GM12878 (cell line): ENCODE data around the gene ZDHHC9. TPM values are rescaled to one million over a fixed set of nuclear protein-coding genes. Genes with fewer than 3 reads are reported as not detected.

Experiments used
- BCL11A ChIP-seq: IDR thresholded peaks from 2 replicates; pipeline ENCODE4 v1.6.1; 2011; ENCODE audit warnings: low read depth, low read length
- BRCA1 ChIP-seq: IDR thresholded peaks from 2 replicates; pipeline ENCODE4 v1.6.1; 2011; ENCODE audit warnings: low read depth, low read length, improper control_type of control experiment
- EP300 ChIP-seq, 2 experiments: fragments of 150-350 bp in 1 of 2; IDR thresholded peaks; 2 replicates each; pipeline ENCODE4 v1.6.1; 2011 to 2012; ENCODE audit warnings: low read depth in 2 of 2, low read length in 2 of 2, borderline replicate concordance in 1 of 2, improper control_type of control experiment in 1 of 2, inconsistent platforms in 1 of 2; ENCODE audit not compliant: control insufficient read depth in 1 of 2
- JUND ChIP-seq: IDR thresholded peaks from 2 replicates; pipeline ENCODE4 v1.6.1; 2012; ENCODE audit warnings: low read depth, mild to moderate bottlenecking, low read length, improper control_type of control experiment, moderate library complexity
- NBN ChIP-seq: fragments of 450-650 bp; IDR thresholded peaks from 2 replicates; pipeline ENCODE4 v1.6.1; 2016
- PAX5 ChIP-seq: IDR thresholded peaks from 2 replicates; pipeline ENCODE4 v1.6.1; 2011; ENCODE audit warnings: low read depth, low read length, borderline replicate concordance
- PML ChIP-seq: IDR thresholded peaks from 2 replicates; pipeline ENCODE4 v1.6.1; 2012; ENCODE audit warnings: low read length, inconsistent platforms
- POU2F2 ChIP-seq: IDR thresholded peaks from 3 replicates; pipeline ENCODE4 v1.6.1; 2011; ENCODE audit warnings: low read depth, mild to moderate bottlenecking, low read length, borderline replicate concordance
- RAD21 ChIP-seq: IDR thresholded peaks from 2 replicates; pipeline ENCODE4 v1.6.1; 2011; ENCODE audit warnings: mild to moderate bottlenecking, low read depth, low read length, moderate library complexity; ENCODE audit not compliant: insufficient read depth
- SIX5 ChIP-seq: IDR thresholded peaks from 2 replicates; pipeline ENCODE4 v1.6.1; 2011; ENCODE audit warnings: mild to moderate bottlenecking, low read depth, low read length, moderate library complexity; ENCODE audit not compliant: severe bottlenecking
- TARDBP ChIP-seq: IDR thresholded peaks from 2 replicates; pipeline ENCODE4 v1.6.1; 2016; ENCODE audit warnings: borderline replicate concordance
- TCF3 ChIP-seq: IDR thresholded peaks from 2 replicates; pipeline ENCODE4 v1.6.1; 2012; ENCODE audit warnings: low read depth, mild to moderate bottlenecking, low read length, borderline replicate concordance; ENCODE audit not compliant: insufficient read depth
- TCF7 ChIP-seq: IDR thresholded peaks from 2 replicates; pipeline ENCODE4 v1.6.1; 2014; ENCODE audit warnings: antibody characterized with exemption, borderline replicate concordance
- ZNF207 ChIP-seq: fragments of 450-650 bp; IDR thresholded peaks from 2 replicates; pipeline ENCODE4 v1.6.1; 2014; ENCODE audit warnings: antibody characterized with exemption, mild to moderate bottlenecking, borderline replicate concordance
- ZNF274 ChIP-seq: IDR thresholded peaks from one replicate; pipeline ENCODE4 v1.8.0; 2011; ENCODE audit not compliant: insufficient read length, insufficient read depth
- ZNF384 ChIP-seq: IDR thresholded peaks from 2 replicates; pipeline ENCODE4 v1.6.1; 2012; ENCODE audit warnings: low read depth, mild to moderate bottlenecking, low read length, improper control_type of control experiment, borderline replicate concordance
- polyA plus RNA-seq, 11 experiments: library from polyadenylated mRNA; depleted of rRNA in 4 of 11; unstranded in 6 of 11; stranded (reverse) in 5 of 11; fragments of >200 nt; fragmentation: Nextera tagmentation in 4 of 11; fragmentation: Illumina TruSeq in 1 of 11; extraction: Ambion mirVana in 4 of 11; extraction: Trizol in 1 of 11; gene quantifications; 1 replicate in 1 of 11; 2 replicates in 10 of 11; pipeline versions ENCODE4 v1.2.1 to v1.2.3, GENCODE V29; 2011 to 2016; ENCODE audit warnings: inconsistent platforms in 2 of 11, missing spikeins in 2 of 11, low read depth in 1 of 11
- total RNA-seq, 4 experiments: library from RNA; depleted of rRNA in 3 of 4; stranded (reverse); fragments of >200 nt in 3 of 4; fragmentation: Illumina TruSeq in 1 of 4; extraction: Trizol in 1 of 4; gene quantifications; 2 replicates each; pipeline versions ENCODE4 v1.2.1 to v1.2.3, GENCODE V29; 2013 to 2021
- TF ChIP-seq, protein P1 (sequence below): fragments of 450-650 bp; IDR thresholded peaks from 2 replicates; pipeline ENCODE4 v1.6.1; 2017; ENCODE audit warnings: mild to moderate bottlenecking, moderate library complexity
- TF ChIP-seq, protein P2 (sequence below): fragments of 450-650 bp; IDR thresholded peaks from 2 replicates; pipeline ENCODE4 v1.6.1; 2017; ENCODE audit warnings: mild to moderate bottlenecking
- TF ChIP-seq, protein P3 (sequence below): IDR thresholded peaks from 2 replicates; pipeline ENCODE4 v1.6.1; 2011; ENCODE audit warnings: borderline replicate concordance, low read depth, mild to moderate bottlenecking, moderate library complexity, mixed read lengths, low read length; ENCODE audit not compliant: insufficient read depth; ENCODE audit errors: extremely low read length

Gene ZDHHC9
- total and polyA plus RNA-seq, 10 of the 15 experiments (the other 5 are each of a cell fraction or from before 2014, with no cell fraction given) = 1.8 to 13.0 (median 5.4) TPM

DNA sequence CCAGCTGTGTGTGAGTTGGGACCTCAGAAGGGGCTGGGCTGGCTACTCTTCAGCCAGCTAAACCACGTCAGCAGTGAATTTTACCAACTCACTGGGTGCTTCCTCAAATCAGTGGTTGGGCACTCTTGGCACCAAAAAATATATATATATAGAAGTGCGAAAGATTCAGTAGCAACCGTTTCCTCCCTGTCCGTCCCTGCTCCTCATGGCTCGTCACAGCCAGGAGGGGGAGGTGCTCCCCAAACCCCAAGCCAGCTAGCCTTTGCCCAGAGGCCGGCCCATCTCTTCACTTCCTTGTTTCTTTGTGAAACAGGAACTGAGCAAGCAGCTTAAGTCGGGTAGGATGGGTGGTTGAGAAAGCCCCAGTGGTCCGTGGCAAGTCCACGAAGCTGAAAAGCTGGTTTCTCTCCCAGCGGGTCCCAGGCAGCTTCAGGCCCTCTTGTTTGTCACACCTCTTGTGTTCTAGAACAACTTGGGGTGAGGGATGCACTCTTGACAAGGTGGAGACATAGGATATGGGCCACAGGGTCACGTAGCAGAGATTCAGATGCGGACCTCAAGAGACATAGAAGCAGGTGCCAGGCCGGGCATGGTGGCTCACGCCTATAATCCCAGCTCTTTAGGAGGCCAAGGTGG is 70.8 kb downstream of the ZDHHC9 start (continued):
- TF ChIP-seq, protein P1, sequence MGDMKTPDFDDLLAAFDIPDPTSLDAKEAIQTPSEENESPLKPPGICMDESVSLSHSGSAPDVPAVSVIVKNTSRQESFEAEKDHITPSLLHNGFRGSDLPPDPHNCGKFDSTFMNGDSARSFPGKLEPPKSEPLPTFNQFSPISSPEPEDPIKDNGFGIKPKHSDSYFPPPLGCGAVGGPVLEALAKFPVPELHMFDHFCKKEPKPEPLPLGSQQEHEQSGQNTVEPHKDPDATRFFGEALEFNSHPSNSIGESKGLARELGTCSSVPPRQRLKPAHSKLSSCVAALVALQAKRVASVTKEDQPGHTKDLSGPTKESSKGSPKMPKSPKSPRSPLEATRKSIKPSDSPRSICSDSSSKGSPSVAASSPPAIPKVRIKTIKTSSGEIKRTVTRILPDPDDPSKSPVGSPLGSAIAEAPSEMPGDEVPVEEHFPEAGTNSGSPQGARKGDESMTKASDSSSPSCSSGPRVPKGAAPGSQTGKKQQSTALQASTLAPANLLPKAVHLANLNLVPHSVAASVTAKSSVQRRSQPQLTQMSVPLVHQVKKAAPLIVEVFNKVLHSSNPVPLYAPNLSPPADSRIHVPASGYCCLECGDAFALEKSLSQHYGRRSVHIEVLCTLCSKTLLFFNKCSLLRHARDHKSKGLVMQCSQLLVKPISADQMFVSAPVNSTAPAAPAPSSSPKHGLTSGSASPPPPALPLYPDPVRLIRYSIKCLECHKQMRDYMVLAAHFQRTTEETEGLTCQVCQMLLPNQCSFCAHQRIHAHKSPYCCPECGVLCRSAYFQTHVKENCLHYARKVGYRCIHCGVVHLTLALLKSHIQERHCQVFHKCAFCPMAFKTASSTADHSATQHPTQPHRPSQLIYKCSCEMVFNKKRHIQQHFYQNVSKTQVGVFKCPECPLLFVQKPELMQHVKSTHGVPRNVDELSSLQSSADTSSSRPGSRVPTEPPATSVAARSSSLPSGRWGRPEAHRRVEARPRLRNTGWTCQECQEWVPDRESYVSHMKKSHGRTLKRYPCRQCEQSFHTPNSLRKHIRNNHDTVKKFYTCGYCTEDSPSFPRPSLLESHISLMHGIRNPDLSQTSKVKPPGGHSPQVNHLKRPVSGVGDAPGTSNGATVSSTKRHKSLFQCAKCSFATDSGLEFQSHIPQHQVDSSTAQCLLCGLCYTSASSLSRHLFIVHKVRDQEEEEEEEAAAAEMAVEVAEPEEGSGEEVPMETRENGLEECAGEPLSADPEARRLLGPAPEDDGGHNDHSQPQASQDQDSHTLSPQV = peak; percentile 31; the same call in 1 of the 2 replicates
- peak; percentile 75; the same call in 1 of the 2 replicates for TF ChIP-seq PAX5
- TF ChIP-seq BCL11A = peak; percentile 31; the same call in 1 of the 2 replicates
- TF ChIP-seq EP300 (IDR thresholded peaks at IDR 0.05; ENCODE audit: borderline replicate concordance in 1 of 2, control insufficient read depth in 1 of 2, low read depth in 2 of 2, low read length in 2 of 2) = peak; percentile 34 to 65; a peak in 3 of 4 replicates
- peak; percentile 57; the same call in 1 of the 2 replicates for TF ChIP-seq ZNF207
- peak; percentile 75 for TF ChIP-seq NBN
- TF ChIP-seq, protein P2, sequence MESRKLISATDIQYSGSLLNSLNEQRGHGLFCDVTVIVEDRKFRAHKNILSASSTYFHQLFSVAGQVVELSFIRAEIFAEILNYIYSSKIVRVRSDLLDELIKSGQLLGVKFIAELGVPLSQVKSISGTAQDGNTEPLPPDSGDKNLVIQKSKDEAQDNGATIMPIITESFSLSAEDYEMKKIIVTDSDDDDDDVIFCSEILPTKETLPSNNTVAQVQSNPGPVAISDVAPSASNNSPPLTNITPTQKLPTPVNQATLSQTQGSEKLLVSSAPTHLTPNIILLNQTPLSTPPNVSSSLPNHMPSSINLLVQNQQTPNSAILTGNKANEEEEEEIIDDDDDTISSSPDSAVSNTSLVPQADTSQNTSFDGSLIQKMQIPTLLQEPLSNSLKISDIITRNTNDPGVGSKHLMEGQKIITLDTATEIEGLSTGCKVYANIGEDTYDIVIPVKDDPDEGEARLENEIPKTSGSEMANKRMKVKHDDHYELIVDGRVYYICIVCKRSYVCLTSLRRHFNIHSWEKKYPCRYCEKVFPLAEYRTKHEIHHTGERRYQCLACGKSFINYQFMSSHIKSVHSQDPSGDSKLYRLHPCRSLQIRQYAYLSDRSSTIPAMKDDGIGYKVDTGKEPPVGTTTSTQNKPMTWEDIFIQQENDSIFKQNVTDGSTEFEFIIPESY = no peak
- no peak for TF ChIP-seq ZNF274
- no peak for TF ChIP-seq JUND
- peak; percentile 9; the same call in 1 of the 3 replicates for TF ChIP-seq POU2F2
- TF ChIP-seq RAD21 = peak; percentile 20; the same call in 1 of the 2 replicates
- TF ChIP-seq, protein P3, sequence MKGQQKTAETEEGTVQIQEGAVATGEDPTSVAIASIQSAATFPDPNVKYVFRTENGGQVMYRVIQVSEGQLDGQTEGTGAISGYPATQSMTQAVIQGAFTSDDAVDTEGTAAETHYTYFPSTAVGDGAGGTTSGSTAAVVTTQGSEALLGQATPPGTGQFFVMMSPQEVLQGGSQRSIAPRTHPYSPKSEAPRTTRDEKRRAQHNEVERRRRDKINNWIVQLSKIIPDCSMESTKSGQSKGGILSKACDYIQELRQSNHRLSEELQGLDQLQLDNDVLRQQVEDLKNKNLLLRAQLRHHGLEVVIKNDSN = no peak
- no peak for TF ChIP-seq ZNF384
- no peak for TF ChIP-seq SIX5
- TF ChIP-seq PML = no peak
- TF ChIP-seq TCF7 = no peak
- peak; percentile 41; the same call in 1 of the 2 replicates for TF ChIP-seq TCF3
- TF ChIP-seq TARDBP = no peak
- TF ChIP-seq BRCA1 = no peak
